Ishikawa (cell line): ENCODE measurements around the gene MYH13.

ENCODE experiments used
- CEBPB ChIP-seq: IDR thresholded peaks from 2 replicates; pipeline ENCODE4 v1.6.1; 2012
- CREB1 ChIP-seq: IDR thresholded peaks from 2 replicates; pipeline ENCODE4 v1.6.1; 2012; ENCODE audit warnings: low read depth
- EP300 ChIP-seq: IDR thresholded peaks from 2 replicates; pipeline ENCODE4 v1.6.1; 2012; ENCODE audit warnings: borderline replicate concordance
- REST ChIP-seq: IDR thresholded peaks from 2 replicates; pipeline ENCODE4 v1.6.1; 2012; ENCODE audit warnings: low read depth, mild to moderate bottlenecking
- TAF1 ChIP-seq: IDR thresholded peaks from 2 replicates; pipeline ENCODE4 v1.6.1; 2012; ENCODE audit warnings: low read depth, mild to moderate bottlenecking
- YY1 ChIP-seq: IDR thresholded peaks from 2 replicates; pipeline ENCODE4 v1.6.1; 2012; ENCODE audit warnings: low read depth

GRCh38 chr17:10328206-10328605, 44.6 kb downstream of the MYH13 start:
- TF ChIP-seq CEBPB (no peak), YY1 (no peak), CREB1 (no peak), EP300 (no peak), TAF1 (no peak), REST (no peak)
